Lung (tissue), 12 donors: ENCODE measurements around the gene ZFYVE21. TPM values are rescaled to one million over a fixed set of nuclear protein-coding genes. Genes with fewer than 3 reads are reported as not detected.

Experiments used
- ATAC-seq: fragments of 200-7000 bp; cut with Tn5 transposase; one replicate; pipeline ENCODE4 v1.9.1; 2020; ENCODE audit warnings: moderate number of reproducible peaks; ENCODE audit not compliant: insufficient read depth, low FRiP score
- DNase-seq, 3 donors: peaks; one replicate each; pipeline ENCODE4 v3.0.0-alpha.2; 2013 to 2017
- H3K27ac ChIP-seq, 2 donors: one replicate each; pipeline ENCODE4 v1.5.1; 2013; ENCODE audit warnings: mild to moderate bottlenecking in 2 of 2, moderate library complexity in 2 of 2, control low read depth in 1 of 2, inconsistent platforms in 1 of 2, low read depth in 1 of 2, low read length in 1 of 2
- H3K27me3 ChIP-seq, 3 donors: one replicate each; pipeline ENCODE4 v1.5.1; 2013; ENCODE audit warnings: low read length in 2 of 3; ENCODE audit not compliant: control insufficient read depth in 3 of 3, insufficient read depth in 3 of 3
- H3K36me3 ChIP-seq, 4 donors: one replicate each; pipeline ENCODE4 v1.5.1; 2013; ENCODE audit warnings: low read length in 4 of 4, mild to moderate bottlenecking in 1 of 4, moderate library complexity in 1 of 4; ENCODE audit not compliant: control insufficient read depth in 4 of 4, insufficient read depth in 4 of 4
- H3K4me1 ChIP-seq, 5 donors: one replicate each; pipeline ENCODE4 v1.5.1; 2013; ENCODE audit warnings: low read length in 5 of 5, mild to moderate bottlenecking in 2 of 5, moderate library complexity in 1 of 5; ENCODE audit not compliant: control insufficient read depth in 5 of 5, insufficient read depth in 5 of 5
- H3K4me3 ChIP-seq: one replicate; pipeline ENCODE4 v1.5.1; 2013; ENCODE audit warnings: mild to moderate bottlenecking, control low read depth, moderate library complexity
- H3K9ac ChIP-seq, 2 donors: one replicate each; pipeline ENCODE4 v1.5.1; 2013; ENCODE audit warnings: low read length in 2 of 2, control low read depth in 1 of 2; ENCODE audit not compliant: insufficient read depth in 1 of 2
- H3K9me3 ChIP-seq, 4 donors: one replicate each; pipeline ENCODE4 v1.5.1; 2013; ENCODE audit warnings: low read length in 3 of 4, mild to moderate bottlenecking in 1 of 4, moderate library complexity in 1 of 4; ENCODE audit not compliant: control insufficient read depth in 4 of 4, insufficient read depth in 3 of 4
- CTCF ChIP-seq: IDR thresholded peaks from 2 replicates; pipeline ENCODE4 v1.5.1; 2012; ENCODE audit warnings: mild to moderate bottlenecking; ENCODE audit errors: control extremely low read depth, extremely low read depth
- WGBS, 2 donors: extraction: QIAGEN DNeasy Blood & Tissue Kit; methylation state at CpG; one replicate each; pipeline ENCODE4 v1.1.7; 2013; 5-methylcytosine and 5-hydroxymethylcytosine counted together
- polyA plus RNA-seq, 2 donors: library from polyadenylated mRNA; stranded (reverse); fragments of 200-250 nt; gene quantifications; one replicate each; pipeline ENCODE4 v1.2.1, GENCODE V29; 2013
- total RNA-seq, 2 donors: library from RNA; depleted of rRNA in 1 of 2; stranded (reverse); fragments of >200 nt in 1 of 2; gene quantifications; one replicate each; pipeline ENCODE4 v1.2.1, GENCODE V29; 2014 to 2021
- donor health status: control.
- donor health status: control.
- donor health status: Bipolar disorder and iron deficiency.
- donor health status: healthy.
- donor health status: DM: yes; HTN: yes; CAD: no.

The ZFYVE21 gene
- total and polyA plus RNA-seq, 4 donors: 39.4 to 68.3 (median 47.5) TPM

GRCh38 chr14:103763730-103764488 lies 48.3 kb downstream of the ZFYVE21 start:
- 90 to 91% methylated on average over 5 of the region's 5 CpGs for WGBS, 2 donors
- H3K27me3 ChIP-seq: no peaks in the 10 kb centered on the region
- no peak for ATAC-seq
- no peak for DNase-seq
- H3K9ac ChIP-seq: no peak overlapping the region
- TF ChIP-seq CTCF: no peak
- H3K27ac ChIP-seq: no peak overlapping the region
- H3K4me3 ChIP-seq: no peak overlapping the region
- H3K36me3 ChIP-seq: peaks cover 0 to 7% (median 2%) of the 10 kb centered on the region in 4 donors
- H3K4me1 ChIP-seq: peaks cover 0 to 2% (median 0%) of the 10 kb centered on the region in 5 donors
- no peaks in the 10 kb centered on the region for H3K9me3 ChIP-seq

GRCh38 chr14:103765526-103765925 lies 49.9 kb downstream of the ZFYVE21 start:
- no peaks in the 10 kb centered on the region for H3K27me3 ChIP-seq
- H3K4me3 ChIP-seq: no peak overlapping the region
- no peaks in the 10 kb centered on the region for H3K9me3 ChIP-seq
- no peak overlapping the region for H3K9ac ChIP-seq
- H3K27ac ChIP-seq: peak overlapping the region in 1 of 2 donors; percentile 23
- ATAC-seq (no peak), DNase-seq (no peak)
- H3K4me1 ChIP-seq: peaks cover 0 to 2% (median 0%) of the 10 kb centered on the region in 5 donors
- peaks cover 0 to 6% (median 2%) of the 10 kb centered on the region in 4 donors for H3K36me3 ChIP-seq
- TF ChIP-seq CTCF: no peak
- WGBS, 2 donors: 46 to 51% methylated on average over 3 of the region's 3 CpGs

GRCh38 chr14:103767336-103767894 lies 51.8 kb downstream of the ZFYVE21 start:
- DNase-seq (peak in 1 of 3 donors; percentile 11), ATAC-seq (no peak)
- no peak overlapping the region for H3K9ac ChIP-seq
- WGBS, 2 donors: 72 to 77% methylated on average over 4 of the region's 4 CpGs
- no peak for TF ChIP-seq CTCF
- peaks cover 0 to 5% (median 1%) of the 10 kb centered on the region in 4 donors for H3K36me3 ChIP-seq
- H3K4me1 ChIP-seq: peaks cover 0 to 2% (median 0%) of the 10 kb centered on the region in 5 donors
- no peak overlapping the region for H3K27ac ChIP-seq
- no peaks in the 10 kb centered on the region for H3K9me3 ChIP-seq
- no peaks in the 10 kb centered on the region for H3K27me3 ChIP-seq
- no peak overlapping the region for H3K4me3 ChIP-seq
